Cardiac muscle cell (in vitro differentiated cells and primary cell): Measurements from ENCODE around the gene CEACAM3. TPM values are rescaled to one million over a fixed set of nuclear protein-coding genes. Genes with fewer than 3 reads are reported as not detected.
A peak's percentile ranks its signal among the peaks of the same experiment; 100 is the strongest.

Experiments
- DNase-seq, 2 donors: peaks; one replicate each; pipeline versions ENCODE4 v3.0.0 to v3.0.0-alpha.2; 2010 to 2017; ENCODE audit warnings: low read depth in 1 of 2, low spot score in 1 of 2
- H3K27ac ChIP-seq: fragments of 200-600 bp; sonication (generic); 2 replicates; pipeline ENCODE4 v1.5.1; 2016
- H3K27me3 ChIP-seq: fragments of 200-600 bp; sonication (generic); 2 replicates; pipeline ENCODE4 v1.6.0; 2016; ENCODE audit warnings: control low read depth
- H3K36me3 ChIP-seq: fragments of 200-600 bp; sonication (generic); 2 replicates; pipeline ENCODE4 v1.5.1; 2016; ENCODE audit warnings: control low read depth
- H3K4me1 ChIP-seq: fragments of 200-600 bp; sonication (generic); 2 replicates; pipeline ENCODE4 v1.8.1; 2017; ENCODE audit warnings: low read depth, mild to moderate bottlenecking, mixed run types
- H3K4me3 ChIP-seq: fragments of 200-600 bp; sonication (generic); 2 replicates; pipeline ENCODE4 v1.5.1; 2016; ENCODE audit warnings: mild to moderate bottlenecking
- H3K9me3 ChIP-seq: fragments of 200-600 bp; sonication (generic); 2 replicates; pipeline ENCODE4 v1.5.1; 2017; ENCODE audit warnings: low read depth, mild to moderate bottlenecking, control low read depth
- polyA plus RNA-seq: library from polyadenylated mRNA; unstranded; fragments of >200 nt; fragmentation: Nextera tagmentation; extraction: Ambion mirVana; gene quantifications from 2 replicates; pipeline ENCODE4 v1.2.1, GENCODE V29; 2016
- total RNA-seq: library from RNA; depleted of rRNA; stranded (reverse); fragments of >200 nt; gene quantifications from 2 replicates; pipeline ENCODE4 v1.2.3, GENCODE V29; 2016
- TF ChIP-seq, protein P1 (sequence below): IDR thresholded peaks from 2 replicates; pipeline ENCODE4 v1.5.1; 2012; ENCODE audit warnings: low read depth, mild to moderate bottlenecking, low read length

Gene CEACAM3
- total and polyA plus RNA-seq, 2 experiments from 2014 or later = not detected

- H3K9me3 ChIP-seq = no peaks in the 10 kb centered on the region
- peak in 1 of 2 donors; percentile 31 for DNase-seq
- peaks cover 42% of the 10 kb centered on the region for H3K36me3 ChIP-seq
These were observed 64.2 kb downstream of the CEACAM3 start for GRCh38 chr19:41860419-41861115.

More at GRCh38 chr19:41860419-41861115, 64.2 kb downstream of the CEACAM3 start:
- Histone ChIP-seq H3K27ac (peak overlapping the region; percentile 91), H3K27me3 (peaks cover 4% of the 10 kb centered on the region), H3K4me3 (peak overlapping the region; percentile 76), H3K4me1 (peaks cover 10% of the 10 kb centered on the region)
- TF ChIP-seq, protein P1, sequence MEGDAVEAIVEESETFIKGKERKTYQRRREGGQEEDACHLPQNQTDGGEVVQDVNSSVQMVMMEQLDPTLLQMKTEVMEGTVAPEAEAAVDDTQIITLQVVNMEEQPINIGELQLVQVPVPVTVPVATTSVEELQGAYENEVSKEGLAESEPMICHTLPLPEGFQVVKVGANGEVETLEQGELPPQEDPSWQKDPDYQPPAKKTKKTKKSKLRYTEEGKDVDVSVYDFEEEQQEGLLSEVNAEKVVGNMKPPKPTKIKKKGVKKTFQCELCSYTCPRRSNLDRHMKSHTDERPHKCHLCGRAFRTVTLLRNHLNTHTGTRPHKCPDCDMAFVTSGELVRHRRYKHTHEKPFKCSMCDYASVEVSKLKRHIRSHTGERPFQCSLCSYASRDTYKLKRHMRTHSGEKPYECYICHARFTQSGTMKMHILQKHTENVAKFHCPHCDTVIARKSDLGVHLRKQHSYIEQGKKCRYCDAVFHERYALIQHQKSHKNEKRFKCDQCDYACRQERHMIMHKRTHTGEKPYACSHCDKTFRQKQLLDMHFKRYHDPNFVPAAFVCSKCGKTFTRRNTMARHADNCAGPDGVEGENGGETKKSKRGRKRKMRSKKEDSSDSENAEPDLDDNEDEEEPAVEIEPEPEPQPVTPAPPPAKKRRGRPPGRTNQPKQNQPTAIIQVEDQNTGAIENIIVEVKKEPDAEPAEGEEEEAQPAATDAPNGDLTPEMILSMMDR = no peak

Other genes with a start within 250 kb of the CEACAM3 start
- gene CEACAM21, start 220.4 kb upstream of the CEACAM3 start, total RNA-seq = 2.8 and 4.4 TPM in 2 replicates
- 2.2 and 5.0 TPM in 2 replicates for gene CEACAM21, start 220.4 kb upstream of the CEACAM3 start, polyA plus RNA-seq
- gene CEACAM4, start 169.5 kb upstream of the CEACAM3 start, total RNA-seq = not detected in 2 replicates
- not detected in 2 replicates for gene CEACAM4, start 169.5 kb upstream of the CEACAM3 start, polyA plus RNA-seq
- not detected in 2 replicates for gene CEACAM7, start 108.3 kb upstream of the CEACAM3 start, total RNA-seq
- gene CEACAM7, start 108.3 kb upstream of the CEACAM3 start, polyA plus RNA-seq = not detected in 2 replicates
- gene CEACAM5, start 88.0 kb upstream of the CEACAM3 start, total RNA-seq = not detected in 2 replicates
- not detected in 2 replicates for gene CEACAM5, start 88.0 kb upstream of the CEACAM3 start, polyA plus RNA-seq
- not detected in 2 replicates for gene CEACAM6, start 41.1 kb upstream of the CEACAM3 start, total RNA-seq
- gene CEACAM6, start 41.1 kb upstream of the CEACAM3 start, polyA plus RNA-seq = not detected in 2 replicates
- gene LYPD4, start 48.1 kb downstream of the CEACAM3 start, total RNA-seq = not detected in 2 replicates
- gene LYPD4, start 48.1 kb downstream of the CEACAM3 start, polyA plus RNA-seq = not detected in 2 replicates
- gene DMRTC2, start 48.5 kb downstream of the CEACAM3 start, total RNA-seq = not detected in 2 replicates
- not detected in 2 replicates for gene DMRTC2, start 48.5 kb downstream of the CEACAM3 start, polyA plus RNA-seq
- 1,651 and 2,830 TPM in 2 replicates for gene RPS19, start 63.7 kb downstream of the CEACAM3 start, total RNA-seq
- gene RPS19, start 63.7 kb downstream of the CEACAM3 start, polyA plus RNA-seq = 1,323 and 1,693 TPM in 2 replicates
- 0.11 TPM in 1 of 2 replicates, not detected in the other for gene CD79A, start 80.7 kb downstream of the CEACAM3 start, total RNA-seq
- gene CD79A, start 80.7 kb downstream of the CEACAM3 start, polyA plus RNA-seq = 0.22 and 0.24 TPM in 2 replicates
- 19.2 and 49.9 TPM in 2 replicates for gene ARHGEF1, start 86.6 kb downstream of the CEACAM3 start, total RNA-seq
- 40.1 and 68.1 TPM in 2 replicates for gene ARHGEF1, start 86.6 kb downstream of the CEACAM3 start, polyA plus RNA-seq
- 1.0 TPM in 1 of 2 replicates, not detected in the other for gene ERFL, start 131.9 kb downstream of the CEACAM3 start, total RNA-seq
- gene ERFL, start 131.9 kb downstream of the CEACAM3 start, polyA plus RNA-seq = 0.06 TPM in 1 of 2 replicates, not detected in the other
- 151 and 212 TPM in 2 replicates for gene RABAC1, start 162.7 kb downstream of the CEACAM3 start, total RNA-seq
- 245 and 270 TPM in 2 replicates for gene RABAC1, start 162.7 kb downstream of the CEACAM3 start, polyA plus RNA-seq
- 4.5 and 6.1 TPM in 2 replicates for gene ATP1A3, start 197.6 kb downstream of the CEACAM3 start, total RNA-seq
- gene ATP1A3, start 197.6 kb downstream of the CEACAM3 start, polyA plus RNA-seq = 8.1 and 9.9 TPM in 2 replicates